A549 (cell line): ENCODE measurements around the gene CILP. TPM values are rescaled to one million over a fixed set of nuclear protein-coding genes. Genes with fewer than 3 reads are reported as not detected.

Experiments used
- ATAC-seq, 2 experiments: fragments of 200-7000 bp in 1 of 2; fragments of >200 bp in 1 of 2; cut with Nextera tagmentation in 1 of 2; cut with Tn5 transposase in 1 of 2; 3 replicates each; pipeline versions ENCODE4 v1.8.0 to v1.9.1; 2018 to 2020; ENCODE audit warnings: mild to moderate bottlenecking in 1 of 2, moderate library complexity in 1 of 2
- CTCF ChIA-PET: fragments of 300-600 bp; sonication (Branson Sonifier 250); formaldehyde crosslinking; extraction: SDS; loops from one replicate; lab custom pipeline; 2021; ENCODE audit warnings: antibody characterized with exemption, inconsistent platforms; lab: Yijun Ruan, JAX
- POLR2A ChIA-PET: fragments of 350-600 bp; formaldehyde crosslinking; extraction: SDS; loops from one replicate; lab custom pipeline; 2021; ENCODE audit warnings: antibody characterized with exemption, inconsistent platforms; lab: Yijun Ruan, JAX
- DNase-seq, 2 experiments: peaks; one replicate each; pipeline versions ENCODE4 v3.0.0 to v3.0.0-alpha.2; 2011 to 2016; ENCODE audit warnings: low read depth in 1 of 2, low spot score in 1 of 2
- FAIRE-seq: peaks from 2 replicates; lab custom pipeline; 2011; peaks lifted over from hg19 to GRCh38; lab: Jason Lieb, UNC
- H3K27ac ChIP-seq, 2 experiments: fragments of >200 bp; sonication (Bioruptor Twin); formaldehyde crosslinking; 3 replicates each; pipeline ENCODE4 v1.5.1; 2016 to 2017
- H3K4me1 ChIP-seq: fragments of >200 bp; sonication (Bioruptor Twin); formaldehyde crosslinking; 3 replicates; pipeline ENCODE4 v1.6.1; 2016
- H3K4me2 ChIP-seq: fragments of >200 bp; sonication (Bioruptor Twin); formaldehyde crosslinking; 3 replicates; pipeline ENCODE4 v1.6.1; 2016
- H3K4me3 ChIP-seq: fragments of >200 bp; sonication (Bioruptor Twin); formaldehyde crosslinking; 3 replicates; pipeline ENCODE4 v1.5.1; 2016
- H3K9me3 ChIP-seq: fragments of >200 bp; sonication (Bioruptor Twin); formaldehyde crosslinking; 3 replicates; pipeline ENCODE4 v1.6.1; 2016
- ATOH8 ChIP-seq: fragments of 250-450 bp; sonication (Bioruptor Pico); IDR thresholded peaks from 2 replicates; pipeline ENCODE4 v1.5.0; 2020; ENCODE audit warnings: low read depth, mild to moderate bottlenecking, moderate library complexity
- BHLHE40 ChIP-seq: IDR thresholded peaks from 2 replicates; pipeline ENCODE4 v1.6.1; 2012; ENCODE audit warnings: low read depth, low read length, inconsistent platforms
- CBX2 ChIP-seq: fragments of 200-600 bp; sonication (generic); IDR thresholded peaks from 2 replicates; pipeline ENCODE4 v1.6.1; 2016; ENCODE audit warnings: low read depth, mild to moderate bottlenecking, borderline replicate concordance
- CBX8 ChIP-seq: fragments of 200-600 bp; sonication (generic); IDR thresholded peaks from 2 replicates; pipeline ENCODE4 v1.6.1; 2016
- CHD4 ChIP-seq: fragments of 200-600 bp; sonication (generic); IDR thresholded peaks from 2 replicates; pipeline ENCODE4 v1.6.1; 2016; ENCODE audit warnings: antibody characterized with exemption, mild to moderate bottlenecking, borderline replicate concordance
- E2F6 ChIP-seq: IDR thresholded peaks from 2 replicates; pipeline ENCODE4 v1.6.1; 2012; ENCODE audit warnings: low read depth, borderline replicate concordance
- ESRRA ChIP-seq: fragments of 150-350 bp; IDR thresholded peaks from 2 replicates; pipeline ENCODE4 v1.6.1; 2014; ENCODE audit warnings: mild to moderate bottlenecking, low read length, borderline replicate concordance
- FOSB ChIP-seq: fragments of 250-450 bp; sonication (Bioruptor Pico); IDR thresholded peaks from 2 replicates; pipeline ENCODE4 v1.5.0; 2020; ENCODE audit warnings: mild to moderate bottlenecking, moderate library complexity
- HES2 ChIP-seq: fragments of >200 bp; sonication (Bioruptor Twin); formaldehyde crosslinking; IDR thresholded peaks from 2 replicates; pipeline ENCODE4 v1.6.1; 2016
- HMGXB4 ChIP-seq: fragments of 250-450 bp; sonication (Bioruptor Pico); IDR thresholded peaks from 2 replicates; pipeline ENCODE4 v1.5.0; 2021; ENCODE audit warnings: mild to moderate bottlenecking, moderate library complexity, borderline replicate concordance
- HOXA7 ChIP-seq: fragments of 250-450 bp; sonication (Bioruptor Pico); IDR thresholded peaks from 2 replicates; pipeline ENCODE4 v1.5.0; 2020; ENCODE audit warnings: mild to moderate bottlenecking, moderate library complexity
- HOXB5 ChIP-seq: fragments of 250-450 bp; sonication (Bioruptor Pico); IDR thresholded peaks from 2 replicates; pipeline ENCODE4 v1.5.0; 2020; ENCODE audit warnings: mild to moderate bottlenecking, moderate library complexity
- JUN ChIP-seq, 2 experiments: fragments of >200 bp; sonication (Bioruptor Twin); formaldehyde crosslinking; IDR thresholded peaks; 2 replicates in 1 of 2; 3 replicates in 1 of 2; pipeline ENCODE4 v1.6.1; 2016 to 2017
- KDM1A ChIP-seq: fragments of 200-600 bp; sonication (generic); IDR thresholded peaks from 2 replicates; pipeline ENCODE4 v1.6.1; 2016; ENCODE audit warnings: low read depth, mild to moderate bottlenecking
- KDM5A ChIP-seq: fragments of 200-600 bp; sonication (generic); IDR thresholded peaks from 2 replicates; pipeline ENCODE4 v1.6.1; 2016; ENCODE audit warnings: antibody characterized with exemption, mild to moderate bottlenecking
- MAFK ChIP-seq: fragments of 450-650 bp; IDR thresholded peaks from 2 replicates; pipeline ENCODE4 v1.6.1; 2014; ENCODE audit not compliant: partially characterized antibody
- MAX ChIP-seq: IDR thresholded peaks from 2 replicates; pipeline ENCODE4 v1.6.1; 2012
- MAZ ChIP-seq: fragments of 150-350 bp; IDR thresholded peaks from 2 replicates; pipeline ENCODE4 v1.6.1; 2014; ENCODE audit warnings: antibody characterized with exemption, low read depth, low read length, borderline replicate concordance
- MYC ChIP-seq: IDR thresholded peaks from 2 replicates; pipeline ENCODE4 v1.6.1; 2012; ENCODE audit warnings: mild to moderate bottlenecking, inconsistent platforms, low read length, improper control_type of control experiment, borderline replicate concordance
- NFE2L2 ChIP-seq: fragments of 150-350 bp; conservative IDR thresholded peaks from 2 replicates; pipeline ENCODE4 v1.6.1; 2014; ENCODE audit warnings: low read length
- RAD21 ChIP-seq, 2 experiments: fragments of >200 bp in 1 of 2; sonication (Bioruptor Twin) in 1 of 2; formaldehyde crosslinking in 1 of 2; IDR thresholded peaks in 1 of 2; conservative IDR thresholded peaks in 1 of 2; 2 replicates in 1 of 2; 3 replicates in 1 of 2; pipeline ENCODE4 v1.6.1; 2012 to 2018; ENCODE audit warnings: inconsistent platforms in 1 of 2
- RARB ChIP-seq: fragments of 250-450 bp; sonication (Bioruptor Pico); IDR thresholded peaks from 2 replicates; pipeline ENCODE4 v1.8.0; 2021; ENCODE audit warnings: mild to moderate bottlenecking, moderate library complexity
- WGBS: methylation state at CpG from one replicate; pipeline ENCODE4 v1.1.6; 2017; ENCODE audit errors: missing lambda C conversion rate; 5-methylcytosine and 5-hydroxymethylcytosine counted together
- polyA plus RNA-seq, 4 experiments: library from polyadenylated mRNA; depleted of rRNA in 3 of 4; stranded (reverse); fragments of >200 nt; fragmentation: RNase III in 1 of 4; extraction: RNeasy Plus Mini Kit Qiagen cat#74134 plus additional on column Dnase treatment in 1 of 4; gene quantifications; 2 replicates in 3 of 4; 3 replicates in 1 of 4; pipeline ENCODE4 v1.2.3, GENCODE V29; 2011 to 2017

Gene CILP
- polyA plus RNA-seq, 2 of the 4 experiments (the other 2 are of a cell fraction): 0.09 to 0.14 TPM

DNA sequence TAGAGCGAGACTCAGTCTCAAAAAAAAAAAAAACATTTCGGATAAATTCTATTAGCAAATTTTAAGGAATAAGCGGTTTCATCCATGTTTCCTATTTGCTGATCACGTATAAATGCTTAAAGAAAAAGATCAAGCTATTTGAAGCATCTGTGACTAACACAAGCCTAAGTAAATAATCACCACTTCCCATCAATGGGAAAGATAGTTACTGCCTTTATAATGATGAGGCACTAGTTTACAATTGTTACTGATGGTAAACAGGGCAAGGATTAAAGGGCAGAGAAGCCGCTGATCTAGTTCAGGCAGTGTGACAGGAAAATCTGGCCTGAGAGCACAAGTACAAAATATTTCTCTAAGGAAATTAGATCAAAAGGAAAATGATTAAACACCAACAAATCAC is 39.8 kb downstream of the CILP start:
- ATAC-seq (no peak), DNase-seq (peak in 1 of 2 experiments; percentile 39), FAIRE-seq (peak; percentile 13)
- Histone ChIP-seq H3K4me3 (no peak overlapping the region), H3K27ac (no peak overlapping the region), H3K4me2 (peak overlapping the region; percentile 39; the same call in 2 of the 3 replicates), H3K4me1 (peaks cover 41% of the 10 kb centered on the region), H3K9me3 (no peaks in the 10 kb centered on the region)
- TF ChIP-seq CBX2 (no peak), MAFK (peak; percentile 62)
- POLR2A ChIA-PET: interaction anchor here (1.0 to 2.0 kb wide), 2 partner anchors 14 to 116 kb away, joined by 3 to 9 read pairs; partner anchors contain the start of genes CLPX and PARP16
- 65% methylated on average over 5 of the region's 5 CpGs for WGBS
- CTCF ChIA-PET: no interaction called here

DNA sequence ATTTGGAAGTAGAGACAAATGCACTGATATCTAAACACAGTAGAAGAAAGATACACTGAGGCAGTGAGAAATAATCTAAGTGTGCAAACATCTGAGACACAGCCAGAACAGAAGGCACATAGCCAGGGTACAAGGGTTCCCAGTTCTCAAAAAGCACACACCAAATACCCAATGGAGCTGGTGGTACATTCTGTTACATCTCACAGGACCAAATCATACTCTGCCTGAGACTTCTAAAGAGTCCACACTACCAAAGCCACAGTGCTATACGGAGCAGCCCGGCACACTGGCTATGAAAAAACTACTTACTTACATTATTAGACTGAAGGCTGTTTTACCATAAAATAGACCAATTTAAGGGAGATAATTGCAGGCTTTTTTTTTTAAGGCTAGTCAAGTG is 45.4 kb downstream of the CILP start:
- ChIA-PET POLR2A (no interaction called here), CTCF (interaction anchor here (0.7 to 1.5 kb wide), 3 partner anchors 79 to 1537 kb away, joined by 3 to 4 read pairs (median 3); no protein-coding TSS in a partner anchor)
- no peaks in the 10 kb centered on the region for H3K9me3 ChIP-seq
- H3K4me3 ChIP-seq: no peak overlapping the region
- no peak for FAIRE-seq
- TF ChIP-seq FOSB (CRISPR knock-in tag) (no peak), HOXA7 (CRISPR knock-in tag) (no peak), ATOH8 (no peak), CBX8 (no peak), ESRRA (no peak), JUN (IDR thresholded peaks at IDR 0.05) (no peak), E2F6 (no peak), MAX (no peak), RAD21 (conservative IDR thresholded peaks at IDR 0.05 in 1 of 2, IDR thresholded peaks at IDR 0.05 in 1 of 2) (no peak), KDM5A (no peak)
- DNase-seq: no peak
- H3K27ac ChIP-seq: no peak overlapping the region
- H3K4me1 ChIP-seq: no peaks in the 10 kb centered on the region
- WGBS: 93% methylated on average over 2 of the region's 2 CpGs
- H3K4me2 ChIP-seq: no peak overlapping the region
- ATAC-seq: no peak; a peak in 1 of 6 replicates

GRCh38 chr15:65164139-65164538 is 47.1 kb downstream of the CILP start:
- no peaks in the 10 kb centered on the region for H3K9me3 ChIP-seq
- TF ChIP-seq KDM1A: no peak
- TF ChIP-seq RARB (CRISPR knock-in tag): no peak
- TF ChIP-seq BHLHE40: no peak
- TF ChIP-seq HOXB5: no peak
- TF ChIP-seq MYC: no peak
- no peak for TF ChIP-seq MAZ
- no peak for TF ChIP-seq NFE2L2
- no peak for TF ChIP-seq KDM5A
- TF ChIP-seq CHD4: no peak
- TF ChIP-seq MAFK: no peak
- TF ChIP-seq ESRRA: no peak
- no peak for TF ChIP-seq HES2
- no peak for TF ChIP-seq ATOH8
- TF ChIP-seq E2F6: no peak
- TF ChIP-seq HMGXB4 (CRISPR knock-in tag): no peak
- no peak overlapping the region for H3K27ac ChIP-seq
- H3K4me2 ChIP-seq: no peak overlapping the region
- ATAC-seq (no peak), FAIRE-seq (no peak), DNase-seq (no peak)
- 84% methylated on average over 1 of the region's 1 CpG for WGBS
- no peak overlapping the region for H3K4me3 ChIP-seq
- H3K4me1 ChIP-seq: no peaks in the 10 kb centered on the region
- ChIA-PET CTCF (interaction anchor here (0.6 to 1.7 kb wide), 5 partner anchors 38 to 178 kb away, joined by 3 read pairs; no protein-coding TSS in a partner anchor), POLR2A (interaction anchor here (1.4 kb wide), 1 partner anchor 21 kb away, joined by 12 read pairs; the partner anchor contains the start of gene CLPX)
